ENCODE results near the gene SELENOI. TPM values are rescaled to one million over a fixed set of nuclear protein-coding genes. Genes with fewer than 3 reads are reported as not detected.

The SELENOI gene
- total RNA-seq, 2 donors from 2014 or later, result 41.5 to 42.2 TPM

GRCh38 chr2:26407526-26407925, 61.6 kb downstream of the SELENOI start:
- H3K9ac ChIP-seq (ENCODE audit: low read depth in 2 of 2, low read length in 2 of 2), result no peak overlapping the region
- H3K4me1 ChIP-seq, result no peaks in the 10 kb centered on the region
- DNase-seq, result no peak
- no peaks in the 10 kb centered on the region for H3K36me3 ChIP-seq
- no peak overlapping the region for H3K27ac ChIP-seq
- no peaks in the 10 kb centered on the region for H3K9me3 ChIP-seq
- no peak overlapping the region for H3K4me3 ChIP-seq
- no peaks in the 10 kb centered on the region for H3K27me3 ChIP-seq
- intact Hi-C loops (cut with DNase I), result no loop called here
- TF ChIP-seq CTCF (IDR thresholded peaks at IDR 0.05), result no peak

- Histone ChIP-seq H3K9ac (ENCODE audit: low read depth in 2 of 2, low read length in 2 of 2) (no peak overlapping the region), H3K4me1 (no peaks in the 10 kb centered on the region), H3K27ac (no peak overlapping the region), H3K4me3 (no peak overlapping the region), H3K9me3 (no peaks in the 10 kb centered on the region), H3K36me3 (no peaks in the 10 kb centered on the region), H3K27me3 (no peaks in the 10 kb centered on the region)
- no peak for TF ChIP-seq CTCF (IDR thresholded peaks at IDR 0.05)
- DNase-seq, result no peak
- intact Hi-C loops (cut with DNase I), result no loop called here
Measured at GRCh38 chr2:26409785-26410184, 63.8 kb downstream of the SELENOI start.

- intact Hi-C loops (cut with DNase I), result no loop called here
- no peak for DNase-seq
- no peak overlapping the region for H3K9ac ChIP-seq (ENCODE audit: low read depth in 2 of 2, low read length in 2 of 2)
- no peak overlapping the region for H3K27ac ChIP-seq
- H3K4me1 ChIP-seq, result no peaks in the 10 kb centered on the region
- H3K4me3 ChIP-seq, result no peak overlapping the region
- no peaks in the 10 kb centered on the region for H3K27me3 ChIP-seq
- no peak for TF ChIP-seq CTCF (IDR thresholded peaks at IDR 0.05)
- H3K9me3 ChIP-seq, result no peaks in the 10 kb centered on the region
- no peaks in the 10 kb centered on the region for H3K36me3 ChIP-seq
Measured at GRCh38 chr2:26410764-26411243, 64.9 kb downstream of the SELENOI start.

GRCh38 chr2:26411419-26411818, 65.5 kb downstream of the SELENOI start:
- H3K36me3 ChIP-seq, result no peaks in the 10 kb centered on the region
- no peak for TF ChIP-seq CTCF (IDR thresholded peaks at IDR 0.05)

GRCh38 chr2:26412091-26412673, 66.2 kb downstream of the SELENOI start:
- Histone ChIP-seq H3K9me3 (no peaks in the 10 kb centered on the region), H3K27me3 (no peaks in the 10 kb centered on the region), H3K36me3 (no peaks in the 10 kb centered on the region), H3K4me3 (no peak overlapping the region), H3K9ac (ENCODE audit: low read depth in 2 of 2, low read length in 2 of 2) (no peak overlapping the region), H3K27ac (no peak overlapping the region), H3K4me1 (no peaks in the 10 kb centered on the region)
- DNase-seq, result no peak
- TF ChIP-seq CTCF (IDR thresholded peaks at IDR 0.05), result no peak
- intact Hi-C loops (cut with DNase I), result no loop called here

More at GRCh38 chr2:26411419-26411818, 65.5 kb downstream of the SELENOI start:
- H3K9me3 ChIP-seq, result no peaks in the 10 kb centered on the region
- DNase-seq, result no peak
- H3K27ac ChIP-seq, result no peak overlapping the region
- H3K9ac ChIP-seq (ENCODE audit: low read depth in 2 of 2, low read length in 2 of 2), result no peak overlapping the region
- H3K27me3 ChIP-seq, result no peaks in the 10 kb centered on the region
- no peaks in the 10 kb centered on the region for H3K4me1 ChIP-seq
- intact Hi-C loops (cut with DNase I), result no loop called here
- H3K4me3 ChIP-seq, result no peak overlapping the region
